Prostate gland (tissue), 2 donors: ENCODE results near the gene GDF7. TPM values are rescaled to one million over a fixed set of nuclear protein-coding genes. Genes with fewer than 3 reads are reported as not detected.

Experiments used
- DNase-seq: peaks from one replicate; pipeline ENCODE4 v3.0.0-alpha.2; 2019; ENCODE audit warnings: low spot score
- H3K27ac ChIP-seq, 2 donors: fragments of 200-600 bp; sonication (generic); 2 replicates each; pipeline ENCODE4 v1.5.1; 2017 to 2019
- H3K27me3 ChIP-seq: fragments of 200-600 bp; sonication (generic); replicated peaks from 2 replicates; pipeline ENCODE4 v1.5.1; 2019; ENCODE audit not compliant: insufficient read depth
- H3K36me3 ChIP-seq, 2 donors: fragments of 200-600 bp; sonication (generic); 1 replicate in 1 of 2; 2 replicates in 1 of 2; pipeline versions ENCODE4 v1.5.1 to v1.8.1; 2017 to 2019
- H3K4me1 ChIP-seq: fragments of 200-600 bp; sonication (generic); replicated peaks from 2 replicates; pipeline ENCODE4 v1.5.1; 2019
- H3K4me3 ChIP-seq, 2 donors: fragments of 200-600 bp; sonication (generic); 2 replicates each; pipeline ENCODE4 v1.5.1; 2017 to 2019
- H3K9me3 ChIP-seq: fragments of 200-600 bp; sonication (generic); 2 replicates; pipeline ENCODE4 v1.5.1; 2017
- CTCF ChIP-seq, 4 experiments: fragments of 200-600 bp in 2 of 4; fragments of 450-650 bp in 2 of 4; sonication (generic) in 2 of 4; IDR thresholded peaks; 1 replicate in 3 of 4; 2 replicates in 1 of 4; pipeline ENCODE4 v1.5.1; 2016 to 2019; ENCODE audit warnings: antibody characterized with exemption in 4 of 4, mild to moderate bottlenecking in 2 of 4, moderate library complexity in 2 of 4
- POLR2A ChIP-seq: fragments of 450-650 bp; IDR thresholded peaks from one replicate; pipeline ENCODE4 v1.6.1; 2016; ENCODE audit warnings: antibody characterized with exemption, mild to moderate bottlenecking
- POLR2AphosphoS5 ChIP-seq: sonication (generic); formaldehyde crosslinking; IDR thresholded peaks from one replicate; pipeline ENCODE4 v1.6.1; 2017; ENCODE audit warnings: antibody characterized with exemption
- WGBS: methylation state at CpG from one replicate; pipeline ENCODE4 v1.1.5; 2018; 5-methylcytosine and 5-hydroxymethylcytosine counted together
- intact Hi-C: fragments of 100-400 bp; cut with DNase I; formaldehyde crosslinking; loops from one replicate; pipeline ENCODE4 v1.14.2; 2022
- total RNA-seq, 2 donors: library from RNA; depleted of rRNA; stranded (reverse); fragments of >200 nt; gene quantifications; one replicate each; pipeline ENCODE4 v1.1.0, GENCODE V29; 2016

The GDF7 gene
- total RNA-seq, 2 donors from 2014 or later = 3.3 to 7.0 TPM

GRCh38 chr2:20622731-20623130 lies 44.2 kb upstream of the GDF7 start:
- peaks cover 5 to 6% of the 10 kb centered on the region in 2 donors for H3K36me3 ChIP-seq
- 76% methylated on average over 10 of the region's 10 CpGs for WGBS

GRCh38 chr2:20623241-20623640 lies 43.7 kb upstream of the GDF7 start:
- no peaks in the 10 kb centered on the region for H3K9me3 ChIP-seq
- 69% methylated on average over 10 of the region's 10 CpGs for WGBS
- intact Hi-C loops = no loop called here
- DNase-seq = no peak
- no peak overlapping the region for H3K4me3 ChIP-seq
- TF ChIP-seq POLR2AphosphoS5 (no peak), POLR2A (no peak)
- peaks cover 24% of the 10 kb centered on the region for H3K4me1 ChIP-seq
- peaks cover 5 to 6% of the 10 kb centered on the region in 2 donors for H3K36me3 ChIP-seq
- no peaks in the 10 kb centered on the region for H3K27me3 ChIP-seq
- peak overlapping the region; percentile 79 to 93 for H3K27ac ChIP-seq

More at GRCh38 chr2:20622731-20623130, 44.2 kb upstream of the GDF7 start:
- Histone ChIP-seq H3K9me3 (no peaks in the 10 kb centered on the region), H3K27me3 (no peaks in the 10 kb centered on the region), H3K4me1 (peaks cover 29% of the 10 kb centered on the region), H3K4me3 (no peak overlapping the region), H3K27ac (peak overlapping the region in 1 of 2 donors; percentile 93)
- intact Hi-C loops = no loop called here
- DNase-seq = no peak
- TF ChIP-seq CTCF (IDR thresholded peaks at IDR 0.05) (no peak), POLR2AphosphoS5 (no peak), POLR2A (no peak)

- TF ChIP-seq POLR2AphosphoS5 (peak; percentile 2), POLR2A (no peak), CTCF (IDR thresholded peaks at IDR 0.05) (no peak)
- intact Hi-C loops = no loop called here
- H3K27me3 ChIP-seq = no peaks in the 10 kb centered on the region
- peaks cover 19% of the 10 kb centered on the region for H3K4me1 ChIP-seq
- H3K4me3 ChIP-seq = no peak overlapping the region
- WGBS = 62% methylated on average over 7 of the region's 7 CpGs
- H3K36me3 ChIP-seq = peaks cover 5 to 6% of the 10 kb centered on the region in 2 donors
- DNase-seq = no peak
- H3K27ac ChIP-seq = peak overlapping the region; percentile 79 to 93
- no peaks in the 10 kb centered on the region for H3K9me3 ChIP-seq
These were observed 43.2 kb upstream of the GDF7 start for GRCh38 chr2:20623741-20624155.

- Histone ChIP-seq H3K27ac (peak overlapping the region; percentile 79 to 93), H3K4me1 (peaks cover 19% of the 10 kb centered on the region), H3K9me3 (no peaks in the 10 kb centered on the region), H3K36me3 (peaks cover 5 to 6% of the 10 kb centered on the region in 2 donors), H3K27me3 (no peaks in the 10 kb centered on the region), H3K4me3 (no peak overlapping the region)
- TF ChIP-seq POLR2AphosphoS5 (no peak), POLR2A (no peak), CTCF (IDR thresholded peaks at IDR 0.05) (no peak)
- DNase-seq = no peak
- intact Hi-C loops = no loop called here
- WGBS = 88% methylated on average over 12 of the region's 20 CpGs
These were observed 42.6 kb upstream of the GDF7 start for GRCh38 chr2:20624156-20624883.

- H3K36me3 ChIP-seq = peaks cover 5 to 6% of the 10 kb centered on the region in 2 donors
- no peak for DNase-seq
- H3K27ac ChIP-seq = peak overlapping the region; percentile 79 to 93
These were observed 42.0 kb upstream of the GDF7 start for GRCh38 chr2:20624884-20625485.

More at GRCh38 chr2:20624884-20625485, 42.0 kb upstream of the GDF7 start:
- intact Hi-C loops = no loop called here
- Histone ChIP-seq H3K4me1 (peaks cover 19% of the 10 kb centered on the region), H3K4me3 (no peak overlapping the region), H3K27me3 (no peaks in the 10 kb centered on the region), H3K9me3 (no peaks in the 10 kb centered on the region)
- 84% methylated on average over 11 of the region's 11 CpGs for WGBS
- TF ChIP-seq POLR2A (no peak), POLR2AphosphoS5 (no peak), CTCF (IDR thresholded peaks at IDR 0.05) (no peak)
